HS-5 (cell line): ENCODE results near the gene ANKIB1.
"Not testable (repeated sequence)": the region's sequence is repeated elsewhere in the genome, so short reads cannot be mapped to it uniquely, and the experiment has no call there.

Source experiments
- DNase-seq: peaks from one replicate; pipeline ENCODE4 v3.0.0-alpha.2; 2012; ENCODE audit warnings: low read depth

Gene ANKIB1

DNA sequence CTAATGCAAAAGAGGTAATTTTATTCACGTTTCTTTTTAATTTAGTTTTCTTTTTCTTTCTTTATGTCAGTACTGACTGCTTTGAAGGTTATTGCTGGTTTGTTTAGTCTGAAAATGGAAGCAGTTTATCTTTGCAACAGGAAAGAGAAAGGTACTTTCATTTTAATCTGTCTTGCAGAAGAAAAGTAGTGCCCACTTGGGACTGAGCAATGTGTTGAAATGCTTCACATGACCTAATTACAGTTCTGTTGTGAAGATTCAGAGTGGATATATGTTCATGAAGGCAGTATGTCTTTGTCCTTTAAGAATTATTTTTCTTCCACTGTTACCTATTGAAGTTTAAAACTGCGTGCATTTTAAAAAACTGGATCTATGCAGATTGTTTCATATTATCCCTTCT, 80.1 kb downstream of the ANKIB1 start:
- DNase-seq: no peak

DNA sequence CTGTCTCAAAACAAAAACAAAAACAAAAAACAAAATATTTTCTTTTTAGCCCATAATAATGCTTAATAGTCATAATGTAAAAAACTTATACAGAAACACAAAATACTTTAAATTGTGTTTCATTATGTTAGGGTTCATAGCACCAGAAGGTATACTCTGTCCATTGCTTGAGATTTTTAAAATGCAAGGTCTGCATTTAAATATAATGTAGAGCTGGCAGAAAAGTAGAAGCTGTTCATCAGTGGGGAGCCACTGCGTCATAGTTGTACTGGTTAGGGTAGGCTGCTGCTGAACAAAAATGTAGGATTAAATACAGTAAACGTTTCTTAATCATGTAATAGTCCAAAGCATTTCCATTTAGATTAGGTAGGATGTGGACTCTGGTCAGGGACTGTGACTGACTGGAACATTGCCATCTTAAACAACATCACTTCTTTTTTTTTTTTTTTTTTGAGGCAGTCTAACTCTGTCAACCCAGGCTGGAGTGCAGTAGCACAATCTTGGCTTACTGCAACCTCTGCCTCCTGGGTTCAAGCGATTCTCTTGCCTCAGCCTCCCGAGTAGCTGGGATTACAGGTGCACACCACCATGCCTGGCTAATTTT, 85.2 kb downstream of the ANKIB1 start:
- DNase-seq: no peak

GRCh38 chr7:92331508-92331907, 85.7 kb downstream of the ANKIB1 start:
- no peak for DNase-seq

- DNase-seq: no peak
Measured at GRCh38 chr7:92332782-92333181, 87.0 kb downstream of the ANKIB1 start.

DNA sequence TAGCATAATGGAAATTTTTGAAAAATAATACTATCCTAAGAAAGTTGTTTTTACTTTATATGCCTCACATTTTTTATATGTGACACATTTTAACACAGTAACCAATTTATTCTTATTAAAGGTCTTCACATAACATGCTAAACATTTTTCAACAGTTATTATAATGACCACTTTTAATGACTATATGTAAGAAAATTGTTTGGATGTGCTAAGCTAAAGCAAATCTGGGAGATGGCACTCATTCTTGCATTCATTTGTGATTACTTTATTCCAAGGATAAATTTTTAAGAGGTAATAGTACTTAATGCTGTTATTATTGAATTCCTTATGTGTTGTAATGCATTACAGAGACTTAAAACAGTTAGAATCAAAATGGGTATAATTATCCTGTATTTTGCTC, 88.1 kb downstream of the ANKIB1 start:
- no peak for DNase-seq

DNA sequence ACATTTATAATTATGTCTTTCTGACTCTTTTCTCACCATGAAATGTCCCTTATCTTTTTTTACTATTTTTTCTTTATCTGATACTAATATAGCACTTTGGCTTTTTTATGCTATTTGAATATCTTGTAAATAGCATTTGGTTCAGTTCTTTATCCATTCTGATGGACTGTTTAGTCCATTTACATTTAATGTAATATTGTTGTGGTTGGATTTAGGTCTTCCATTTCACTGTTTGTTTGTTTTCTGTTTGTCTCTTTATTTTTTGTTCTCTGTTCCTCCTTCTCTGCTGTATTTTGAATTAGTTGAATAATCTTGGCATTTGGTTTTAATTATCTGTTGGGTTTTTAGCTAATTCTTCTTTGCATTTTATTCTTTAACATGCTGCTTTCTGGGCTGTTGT, 89.8 kb downstream of the ANKIB1 start:
- no peak for DNase-seq

- no peak for DNase-seq
Measured at GRCh38 chr7:92336662-92337340, 91.0 kb downstream of the ANKIB1 start.

GRCh38 chr7:92340016-92340415, 94.2 kb downstream of the ANKIB1 start:
- DNase-seq: no peak

DNA sequence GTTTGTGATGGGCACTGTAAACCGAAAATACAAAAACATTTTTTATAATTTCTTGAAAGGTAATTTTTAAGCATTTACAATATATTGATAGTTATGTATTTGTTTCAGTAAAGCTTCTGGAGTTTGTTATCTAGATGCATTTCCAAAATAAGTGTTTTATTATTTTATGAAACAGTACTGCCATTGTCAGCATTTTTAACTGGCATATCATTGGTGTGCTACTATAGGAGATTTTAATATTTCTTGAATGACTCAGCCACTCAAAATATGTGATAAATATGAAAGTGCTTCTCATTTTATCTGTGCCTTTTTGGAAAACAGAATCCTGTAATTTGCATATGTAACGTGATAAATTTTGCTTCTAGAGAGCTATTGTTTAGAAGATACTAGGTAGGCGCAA, 97.9 kb downstream of the ANKIB1 start:
- peak; percentile 11 for DNase-seq

DNA sequence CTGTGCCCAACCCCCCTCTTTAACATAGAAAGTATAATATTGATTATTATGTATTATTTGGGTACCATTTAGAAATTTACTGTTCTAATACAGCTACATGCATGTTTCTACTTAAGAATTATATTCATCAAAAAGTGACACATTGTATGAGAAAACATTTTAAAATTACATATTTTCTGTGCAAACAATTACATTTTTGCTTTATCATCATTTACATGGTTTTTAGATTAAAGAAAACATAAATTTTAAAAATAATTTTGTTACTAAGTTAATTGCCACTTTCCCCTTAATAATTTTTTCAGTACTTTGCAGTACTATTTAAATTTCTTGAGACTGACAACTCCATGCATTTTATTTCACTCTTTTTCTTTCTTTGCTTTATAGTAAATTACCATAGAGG, 106.2 kb downstream of the ANKIB1 start:
- DNase-seq: no peak

- no peak for DNase-seq
Measured at GRCh38 chr7:92354214-92354613, 108.4 kb downstream of the ANKIB1 start.

- no peak for DNase-seq
Measured at GRCh38 chr7:92356406-92356805, 110.6 kb downstream of the ANKIB1 start.

GRCh38 chr7:92357260-92357659, 111.5 kb downstream of the ANKIB1 start:
- no peak for DNase-seq

DNA sequence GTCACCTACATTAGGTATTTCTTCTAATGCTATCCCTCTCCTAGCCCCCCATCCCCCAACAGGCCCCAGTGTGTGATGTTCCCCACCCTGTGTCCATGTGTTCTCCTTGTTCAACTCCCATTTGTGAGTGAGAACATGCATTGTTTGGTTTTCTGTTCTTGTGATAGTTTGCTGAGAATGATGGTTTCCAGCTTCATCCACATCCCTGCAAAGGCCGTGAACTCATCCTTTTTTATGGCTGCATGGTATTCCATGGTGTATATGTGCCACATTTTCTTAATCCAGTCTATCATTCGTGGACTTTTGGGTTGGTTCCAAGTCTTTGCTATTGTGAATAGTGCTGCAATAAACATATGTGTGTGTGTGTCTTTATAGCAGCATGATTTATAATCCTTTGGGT, 113.4 kb downstream of the ANKIB1 start:
- not testable (repeated sequence) for DNase-seq

- DNase-seq: no peak
Measured at GRCh38 chr7:92359801-92360200, 114.0 kb downstream of the ANKIB1 start.

DNA sequence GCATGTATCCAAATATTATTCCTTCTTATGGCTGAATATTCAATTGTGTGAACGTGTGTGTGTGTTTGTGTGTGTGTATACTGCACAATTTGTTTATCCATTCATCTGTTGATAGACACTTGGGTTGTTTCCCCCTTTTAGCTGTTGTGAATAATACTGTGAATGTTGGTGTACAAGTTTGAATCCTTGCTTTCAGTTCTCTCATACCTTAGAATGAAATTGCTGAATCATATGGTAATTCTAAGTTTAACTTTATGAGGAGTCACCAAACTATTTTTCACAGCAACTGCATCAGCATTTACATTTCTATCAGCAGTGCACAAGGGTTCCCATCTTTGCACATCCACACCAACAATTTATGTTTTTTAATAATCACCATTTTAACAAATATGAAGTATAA, 114.6 kb downstream of the ANKIB1 start:
- DNase-seq: no peak

DNA sequence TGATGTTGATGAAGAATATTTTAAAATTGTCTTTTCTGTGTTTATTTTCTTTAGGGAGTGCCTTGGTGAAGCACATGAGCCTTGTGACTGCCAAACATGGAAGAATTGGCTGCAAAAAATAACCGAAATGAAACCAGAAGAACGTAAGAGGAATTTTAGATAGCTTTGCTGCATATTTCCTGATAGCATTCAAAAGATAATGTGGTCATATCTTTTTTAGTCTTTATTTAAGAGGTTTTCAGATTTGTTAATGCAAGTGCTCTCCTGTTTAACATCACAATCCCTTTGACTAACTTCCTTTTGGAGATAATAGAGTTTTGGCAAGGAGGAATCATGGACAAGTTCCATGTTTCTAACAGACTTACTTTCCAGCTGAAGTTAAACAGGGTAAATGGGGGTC, 116.4 kb downstream of the ANKIB1 start:
- no peak for DNase-seq

- no peak for DNase-seq
Measured at GRCh38 chr7:92366730-92367129, 121.0 kb downstream of the ANKIB1 start.

DNA sequence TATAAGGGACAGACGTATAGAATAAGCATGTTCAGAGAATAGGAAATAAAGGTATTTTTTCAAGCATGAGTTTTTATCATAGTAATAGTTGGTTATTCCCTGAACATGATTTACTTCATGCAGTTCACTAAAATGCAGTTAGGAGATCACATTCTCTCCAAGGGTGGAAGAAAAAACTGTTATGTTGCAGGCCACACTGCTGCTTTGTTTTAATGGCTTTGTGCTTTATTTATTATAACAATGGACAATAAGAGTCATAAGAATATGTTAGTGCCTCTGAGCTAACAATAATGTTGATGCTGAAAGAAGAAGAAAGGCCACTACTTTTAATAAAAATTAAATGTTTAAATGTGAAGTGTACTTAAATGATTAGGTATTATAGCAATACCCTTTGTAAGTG, 123.0 kb downstream of the ANKIB1 start:
- no peak for DNase-seq

DNA sequence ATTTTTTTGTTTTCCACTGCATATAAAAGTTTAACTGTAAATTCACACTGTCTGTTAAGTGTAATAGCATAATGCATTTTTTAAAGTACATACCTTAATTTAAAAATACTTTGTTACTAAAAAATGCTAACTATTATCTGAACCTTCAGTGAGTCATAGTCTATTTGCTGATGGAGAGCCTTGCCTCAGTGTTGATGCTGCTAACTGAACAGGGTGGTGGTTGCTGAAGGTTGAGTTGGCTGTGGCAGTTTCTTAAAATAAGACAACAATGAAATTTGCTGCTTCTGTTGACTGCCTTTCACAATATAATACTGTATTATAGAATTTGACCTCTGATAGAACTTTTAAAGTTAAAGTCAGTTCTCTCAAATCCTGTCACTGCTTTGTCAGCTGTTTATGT, 129.2 kb downstream of the ANKIB1 start:
- DNase-seq: no peak

DNA sequence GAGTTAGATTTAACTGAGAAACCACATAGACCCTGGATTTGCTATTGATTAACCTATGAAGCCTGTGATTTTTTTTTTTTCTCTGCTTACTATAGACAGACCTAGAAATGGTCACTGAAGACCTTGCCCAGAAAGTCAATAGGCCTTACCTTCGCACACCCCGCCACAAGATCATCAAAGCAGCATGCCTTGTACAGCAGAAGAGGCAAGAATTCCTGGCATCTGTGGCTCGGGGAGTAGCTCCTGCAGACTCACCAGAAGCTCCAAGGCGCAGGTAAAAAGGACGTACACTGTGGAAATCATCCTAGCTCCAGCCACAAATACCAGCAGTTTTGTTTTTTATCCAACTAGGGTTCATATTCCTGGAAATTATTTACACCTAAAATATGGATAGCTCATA, 145.3 kb downstream of the ANKIB1 start:
- no peak for DNase-seq

GRCh38 chr7:92397542-92397941, 151.8 kb downstream of the ANKIB1 start:
- DNase-seq: no peak

- DNase-seq: no peak
Measured at GRCh38 chr7:92400013-92400412, 154.2 kb downstream of the ANKIB1 start.
